Endothelial cell of umbilical vein (primary cell): ENCODE measurements around the gene CPVL. TPM values are rescaled to one million over a fixed set of nuclear protein-coding genes. Genes with fewer than 3 reads are reported as not detected.

Experiments used
- BruUV-seq: library from RNA; stranded (reverse); fragments of 400-500 nt; replicated peaks from 2 replicates; lab custom pipeline; 2021; lab: Mats Ljungman, UMichigan
- CTCF ChIA-PET: fragments of 300-600, 350-600 bp; sonication (Branson Sonifier 250); formaldehyde crosslinking; loops from one replicate; lab custom pipeline; 2021; ENCODE audit warnings: antibody characterized with exemption, inconsistent platforms; lab: Charles Lee
- POLR2A ChIA-PET: fragments of 300-600, 350-600 bp; sonication (Branson Sonifier 250); formaldehyde crosslinking; loops from one replicate; lab custom pipeline; 2021; ENCODE audit warnings: antibody characterized with exemption, inconsistent platforms; lab: Charles Lee
- DNase-seq: peaks from one replicate; pipeline ENCODE4 v3.0.0-alpha.2; 2011; ENCODE audit warnings: low read depth, low spot score
- FAIRE-seq: peaks from 2 replicates; lab custom pipeline; 2011; peaks lifted over from hg19 to GRCh38; lab: Jason Lieb, UNC
- H2AFZ ChIP-seq: 2 replicates; pipeline ENCODE4 v1.6.0; 2012; ENCODE audit warnings: low read depth, low read length, control low read depth, inconsistent platforms
- H3K27ac ChIP-seq: 2 replicates; pipeline ENCODE4 v1.5.1; 2011; ENCODE audit warnings: low read depth, mild to moderate bottlenecking, control low read depth, low read length, moderate library complexity; ENCODE audit not compliant: insufficient read depth
- H3K27me3 ChIP-seq, 2 experiments: 2 replicates each; pipeline versions ENCODE4 v1.6.0 to v1.6.1; 2011; ENCODE audit warnings: low read length in 2 of 2, mixed read lengths in 1 of 2; ENCODE audit not compliant: control insufficient read depth in 2 of 2, insufficient read depth in 2 of 2
- H3K36me3 ChIP-seq, 2 experiments: 2 replicates in 1 of 2; 3 replicates in 1 of 2; pipeline ENCODE4 v1.5.1; 2011; ENCODE audit warnings: low read length in 2 of 2, mild to moderate bottlenecking in 1 of 2, moderate library complexity in 1 of 2; ENCODE audit not compliant: control insufficient read depth in 2 of 2, insufficient read depth in 2 of 2; ENCODE audit errors: extremely low read depth in 1 of 2
- H3K4me1 ChIP-seq: 3 replicates; pipeline ENCODE4 v1.5.1; 2011; ENCODE audit warnings: mild to moderate bottlenecking, low read length; ENCODE audit not compliant: control insufficient read depth, insufficient read depth; ENCODE audit errors: extremely low read depth
- H3K4me2 ChIP-seq: 2 replicates; pipeline ENCODE4 v1.6.1; 2011; ENCODE audit warnings: low read length, control low read depth, mixed read lengths; ENCODE audit not compliant: insufficient read depth
- H3K4me3 ChIP-seq, 3 experiments: fragments of 200-600 bp in 1 of 3; sonication (generic), shearing (Covaris generic) in 1 of 3; replicated peaks in 1 of 3; 2 replicates each; pipeline ENCODE4 v1.5.1; 2011 to 2016; ENCODE audit warnings: control low read depth in 3 of 3, low read length in 3 of 3, mild to moderate bottlenecking in 2 of 3, inconsistent platforms in 1 of 3, low read depth in 1 of 3, moderate library complexity in 1 of 3; ENCODE audit not compliant: insufficient read depth in 1 of 3
- H3K79me2 ChIP-seq: 2 replicates; pipeline ENCODE4 v1.6.0; 2012; ENCODE audit warnings: low read length, inconsistent platforms; ENCODE audit not compliant: control insufficient read depth, insufficient read depth
- H3K9ac ChIP-seq: replicated peaks from 2 replicates; pipeline ENCODE3; 2011; ENCODE audit warnings: low read length, control low read depth; ENCODE audit not compliant: insufficient read depth; ENCODE audit errors: extremely low read depth
- H3K9me1 ChIP-seq: replicated peaks from 3 replicates; pipeline ENCODE4 v1.6.0; 2011; ENCODE audit warnings: mild to moderate bottlenecking, low read length; ENCODE audit not compliant: control insufficient read depth, insufficient read depth; ENCODE audit errors: extremely low read depth
- H3K9me3 ChIP-seq: replicated peaks from 2 replicates; pipeline ENCODE4 v1.5.1; 2012; ENCODE audit warnings: low read length, inconsistent platforms; ENCODE audit not compliant: control insufficient read depth, insufficient read depth
- H4K20me1 ChIP-seq: replicated peaks from 2 replicates; pipeline ENCODE3; 2011; ENCODE audit warnings: mild to moderate bottlenecking, low read length; ENCODE audit not compliant: control insufficient read depth, insufficient read depth; ENCODE audit errors: extremely low read depth
- CTCF ChIP-seq, 2 donors: IDR thresholded peaks; 1 replicate in 1 of 2; 2 replicates in 1 of 2; pipeline ENCODE4 v1.5.1; 2011; ENCODE audit warnings: low read length in 2 of 2, mild to moderate bottlenecking in 2 of 2, moderate library complexity in 2 of 2, control low read depth in 1 of 2, inconsistent platforms in 1 of 2, low read depth in 1 of 2; ENCODE audit not compliant: insufficient read depth in 1 of 2; ENCODE audit errors: extremely low read depth in 1 of 2
- EZH2 ChIP-seq: IDR thresholded peaks from 2 replicates; pipeline ENCODE4 v1.6.1; 2012; ENCODE audit warnings: borderline replicate concordance, low read depth, mild to moderate bottlenecking, moderate library complexity, low read length, inconsistent platforms; ENCODE audit not compliant: severe bottlenecking
- FOS ChIP-seq: IDR thresholded peaks from 2 replicates; pipeline ENCODE4 v1.6.1; 2011; ENCODE audit warnings: mild to moderate bottlenecking, low read length, moderate library complexity, borderline replicate concordance; ENCODE audit not compliant: insufficient read depth
- GATA2 ChIP-seq: IDR thresholded peaks from 2 replicates; pipeline ENCODE4 v1.7.0; 2011; ENCODE audit warnings: low read depth, mild to moderate bottlenecking, moderate library complexity, mixed read lengths, low read length; ENCODE audit not compliant: insufficient read length, insufficient read depth
- JUN ChIP-seq: IDR thresholded peaks from 2 replicates; pipeline ENCODE4 v1.6.1; 2011; ENCODE audit warnings: borderline replicate concordance, low read depth; ENCODE audit not compliant: insufficient read length, insufficient read depth
- MAX ChIP-seq: IDR thresholded peaks from 2 replicates; pipeline ENCODE4 v1.6.1; 2011; ENCODE audit not compliant: insufficient read depth, insufficient read length
- MYC ChIP-seq: IDR thresholded peaks from one replicate; pipeline ENCODE4 v1.6.1; 2011; ENCODE audit warnings: mild to moderate bottlenecking, low read depth, low read length
- POLR2A ChIP-seq: IDR thresholded peaks from 2 replicates; pipeline ENCODE4 v1.6.1; 2012; ENCODE audit warnings: low read depth, mild to moderate bottlenecking, control low read depth, low read length
- POLR2AphosphoS5 ChIP-seq: IDR thresholded peaks from 2 replicates; pipeline ENCODE4 v1.6.1; 2012; ENCODE audit warnings: low read depth, mild to moderate bottlenecking, control low read depth, low read length, moderate library complexity; ENCODE audit not compliant: insufficient read depth
- dilution Hi-C: fragments of 300-500 bp; cut with MboI; formaldehyde crosslinking; loops from one replicate; pipeline ENCODE4 v1.15.0; 2019; ENCODE audit warnings: low sequenced_read_pairs; ENCODE audit not compliant: extremely low pct_ligation_motif_present
- intact Hi-C: fragments of 100-400 bp; cut with micrococcal nuclease; formaldehyde crosslinking; loops from one replicate; pipeline ENCODE4 v1.10.0; 2022
- polyA plus RNA-seq, 4 experiments: library from polyadenylated mRNA; depleted of rRNA in 3 of 4; stranded (reverse) in 3 of 4; unstranded in 1 of 4; fragments of >200 nt; gene quantifications; 2 replicates each; pipeline versions ENCODE4 v1.2.1 to v1.2.3, GENCODE V29; 2011 to 2012; ENCODE audit warnings: missing spikeins in 1 of 4
- total RNA-seq: library from RNA; stranded (reverse); gene quantifications from 2 replicates; pipeline ENCODE4 v1.2.3, GENCODE V29; 2021

Gene CPVL
- total and polyA plus RNA-seq, 2 donors (not counting 3 experiments of a cell fraction or from before 2014, with no cell fraction given), result 0.14 TPM; not detected in 1

- H4K20me1 ChIP-seq, result no peaks in the 10 kb centered on the region
- no peak overlapping the region for H3K4me3 ChIP-seq
- intact Hi-C loops (no loop called here), dilution Hi-C loops (no loop called here)
- no peak overlapping the region for H3K27ac ChIP-seq
- no peak for DNase-seq
- no peak for TF ChIP-seq FOS
- TF ChIP-seq POLR2A, result no peak
- no peak for TF ChIP-seq CTCF (IDR thresholded peaks at IDR 0.05; ENCODE audit: extremely low read depth in 1 of 2, insufficient read depth in 1 of 2, low read depth in 1 of 2, low read length in 2 of 2)
- TF ChIP-seq EZH2, result no peak
- no peak for TF ChIP-seq MAX
- TF ChIP-seq MYC, result no peak
- no peak for TF ChIP-seq POLR2AphosphoS5
- no peak for TF ChIP-seq JUN
- TF ChIP-seq GATA2, result no peak
- H3K27me3 ChIP-seq, result peaks cover 0 to 2% of the 10 kb centered on the region in 2 experiments
- no peak overlapping the region for H3K4me2 ChIP-seq
- H3K9me3 ChIP-seq, result no peaks in the 10 kb centered on the region
- ChIA-PET CTCF (interaction anchor here (1.2 to 38.9 kb wide), 5 partner anchors 10 to 176 kb away, joined by 4 to 1408 read pairs (median 10); partner anchors contain the start of gene TRIL), POLR2A (no interaction called here)
- no peak for FAIRE-seq
- H3K79me2 ChIP-seq, result no peaks in the 10 kb centered on the region
- H3K9ac ChIP-seq, result no peak overlapping the region
- no peaks in the 10 kb centered on the region for H3K4me1 ChIP-seq
- no peaks in the 10 kb centered on the region for H3K9me1 ChIP-seq
- H2AFZ ChIP-seq, result no peak overlapping the region
- no TSS peak for BruUV-seq
- no peaks in the 10 kb centered on the region for H3K36me3 ChIP-seq
These were observed 46.2 kb downstream of the CPVL start for GRCh38 chr7:29099896-29100847.
